ENCODE results near the gene GOLGA6D. TPM values are rescaled to one million over a fixed set of nuclear protein-coding genes. Genes with fewer than 3 reads are reported as not detected.
"Not testable (repeated sequence)": the region's sequence is repeated elsewhere in the genome, so short reads cannot be mapped to it uniquely, and the experiment has no call there.

GOLGA6D gene
- total RNA-seq, 1 donor from 2014 or later, result not detected

DNA sequence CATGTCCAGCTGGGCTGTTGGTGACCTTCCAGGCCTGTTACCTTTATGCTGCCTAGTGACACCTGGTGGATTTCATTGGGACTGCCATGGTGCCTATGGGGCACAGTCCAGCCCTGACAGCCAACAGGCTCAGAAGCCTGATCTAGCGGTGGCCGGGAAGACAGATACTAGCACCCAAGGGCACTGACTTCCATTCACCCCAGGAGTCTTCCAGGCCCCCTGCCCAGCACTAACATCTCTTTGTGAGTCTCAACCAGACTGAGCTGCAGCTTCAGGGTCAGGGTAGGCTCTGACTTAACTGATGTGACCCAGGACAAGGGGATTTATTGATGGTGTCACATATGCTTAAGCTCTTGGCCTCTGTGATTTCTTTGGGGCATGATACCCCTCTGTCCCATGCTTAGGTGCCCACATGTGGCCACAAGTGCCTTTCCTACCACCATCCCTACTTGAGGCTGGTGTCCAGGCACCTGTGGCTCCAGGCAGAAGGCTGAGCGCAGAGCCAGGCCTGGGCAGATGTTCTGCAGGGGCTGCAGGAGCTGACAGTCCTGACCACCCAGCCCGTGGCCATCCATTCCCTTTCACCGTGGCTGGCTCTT, 8.0 kb upstream of the GOLGA6D start:
- not testable (repeated sequence) for H3K4me3 ChIP-seq (ENCODE audit: low read depth, low read length); DNase-seq (ENCODE audit: low read depth)
- TF ChIP-seq CTCF (conservative IDR thresholded peaks at IDR 0.05; ENCODE audit: low read depth, low read length), result peak; percentile 53

DNA sequence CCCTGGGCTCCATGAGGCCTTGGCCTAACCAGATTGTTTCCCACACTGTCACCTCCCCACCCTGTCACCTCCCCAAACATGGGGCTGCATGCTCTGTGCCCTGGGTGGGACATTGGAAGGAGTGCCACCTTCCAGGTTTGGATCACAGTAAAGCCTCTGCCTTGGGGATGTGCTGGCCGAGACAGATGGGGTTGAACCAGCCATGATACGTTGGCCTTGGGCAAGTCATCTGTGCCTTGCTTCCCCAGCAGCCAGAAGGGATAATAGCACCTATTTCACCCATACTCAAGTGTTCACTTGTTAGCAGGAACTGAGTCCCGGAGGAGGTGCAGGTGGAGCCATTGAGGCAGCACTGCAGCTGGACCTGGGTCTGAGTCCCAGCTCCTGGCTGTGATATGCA, 7.0 kb upstream of the GOLGA6D start:
- not testable (repeated sequence) for H3K4me3 ChIP-seq (ENCODE audit: low read depth, low read length); DNase-seq (ENCODE audit: low read depth)

DNA sequence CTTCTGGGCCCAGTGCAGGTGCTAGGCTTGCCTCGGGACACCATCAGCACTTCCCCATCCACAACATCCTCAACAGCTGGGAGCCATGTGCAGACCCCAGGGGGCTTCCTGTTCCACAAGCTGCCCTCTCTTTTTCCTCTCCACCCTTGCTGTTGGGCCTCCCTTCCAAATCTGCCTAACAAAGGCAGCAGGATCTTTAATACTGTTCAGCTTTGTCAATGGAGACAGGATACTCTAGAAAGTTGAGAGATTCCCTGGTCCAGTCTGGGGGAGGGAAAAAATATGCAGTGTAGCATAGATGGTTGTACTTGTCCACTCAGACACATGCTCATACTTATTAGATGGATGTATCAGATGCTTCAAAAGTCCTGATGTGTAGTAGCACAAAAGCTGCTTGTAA, 4.1 kb upstream of the GOLGA6D start:
- not testable (repeated sequence) for DNase-seq (ENCODE audit: low read depth); H3K4me3 ChIP-seq (ENCODE audit: low read depth, low read length)

DNA sequence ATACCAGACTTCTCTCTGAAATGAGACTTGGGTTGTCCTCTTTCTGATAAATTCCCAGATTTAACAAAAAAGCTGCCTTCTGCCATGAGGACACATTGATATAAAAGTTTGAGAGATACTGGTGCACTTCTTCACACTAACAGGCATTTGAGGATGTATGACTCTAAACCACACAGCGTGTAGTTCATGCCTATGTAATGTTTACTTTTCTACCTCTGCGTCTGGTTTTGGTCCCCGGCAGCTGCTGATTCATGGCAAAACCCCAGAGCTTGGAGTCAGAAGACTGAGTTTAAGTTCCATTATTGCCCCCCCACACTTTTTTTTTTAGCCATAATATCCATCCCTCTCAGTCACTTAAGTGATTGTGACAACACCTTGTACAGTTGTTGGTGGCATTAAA, 1.5 kb downstream of the GOLGA6D start:
- DNase-seq (ENCODE audit: low read depth); H3K4me3 ChIP-seq (ENCODE audit: low read depth, low read length): not testable (repeated sequence)

DNA sequence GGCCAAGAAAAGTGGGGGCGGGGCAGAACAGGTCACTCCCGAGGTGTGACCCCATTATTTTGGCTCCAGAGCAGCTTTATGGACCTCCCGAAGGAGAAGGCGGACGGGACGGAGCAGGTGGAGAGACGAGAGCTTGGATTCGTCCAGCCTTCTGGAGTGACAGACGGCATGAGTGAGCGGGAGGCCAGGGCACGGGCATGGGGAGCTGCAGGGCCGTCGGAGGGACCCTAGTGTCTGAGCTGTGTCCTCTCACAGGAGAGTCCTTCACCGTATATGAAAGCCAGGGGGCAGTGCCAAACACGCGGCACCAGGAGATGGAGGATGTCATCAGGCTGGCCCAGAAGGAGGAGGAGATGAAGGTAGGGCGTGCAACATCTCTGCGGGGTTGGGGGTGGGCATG, 11.0 kb downstream of the GOLGA6D start:
- H3K4me3 ChIP-seq (ENCODE audit: low read depth, low read length); DNase-seq (ENCODE audit: low read depth): not testable (repeated sequence)

DNA sequence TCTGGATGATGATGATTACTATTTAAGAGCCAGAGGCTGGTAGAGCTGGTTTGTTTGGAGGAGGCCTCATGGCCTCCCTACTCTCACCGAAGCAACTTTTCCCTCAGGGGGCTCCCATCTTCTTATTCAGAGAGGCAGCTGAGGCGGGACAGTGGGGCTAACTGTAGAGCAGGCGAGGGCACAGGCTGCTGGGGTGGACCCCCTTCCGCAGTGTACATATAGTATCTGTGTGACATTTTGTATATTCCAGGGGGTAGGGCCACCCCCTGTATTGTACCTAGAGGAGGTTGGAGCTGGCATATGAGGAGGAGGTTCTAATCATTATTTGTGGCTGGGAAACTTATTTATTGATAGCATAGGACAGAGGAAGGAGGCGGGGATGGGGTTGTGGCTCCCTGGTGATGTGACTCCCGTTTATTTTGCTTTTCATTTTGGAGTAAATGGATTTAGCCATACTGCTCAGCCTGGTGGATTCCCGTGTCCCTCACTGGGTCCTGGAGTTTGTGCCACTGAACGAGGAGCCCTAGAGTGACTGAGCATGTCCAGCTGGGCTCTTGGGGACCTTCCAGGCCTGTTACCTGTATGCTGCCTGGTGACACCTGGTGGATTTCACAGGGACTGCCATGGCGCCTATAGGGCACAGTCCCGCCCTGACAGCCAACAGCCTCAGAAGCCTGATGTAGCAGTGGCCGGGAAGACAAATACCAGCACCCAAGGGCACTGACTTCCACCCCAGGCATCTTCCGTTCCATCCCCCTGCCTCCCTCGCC, 16.1 kb downstream of the GOLGA6D start:
- not testable (repeated sequence) for DNase-seq (ENCODE audit: low read depth); H3K4me3 ChIP-seq (ENCODE audit: low read depth, low read length)

GRCh38 chr15:75299311-75299688, 16.7 kb downstream of the GOLGA6D start:
- DNase-seq (ENCODE audit: low read depth); H3K4me3 ChIP-seq (ENCODE audit: low read depth, low read length): not testable (repeated sequence)
- TF ChIP-seq CTCF (conservative IDR thresholded peaks at IDR 0.05; ENCODE audit: low read depth, low read length), result peak; percentile 39

- H3K4me3 ChIP-seq (ENCODE audit: low read depth, low read length); DNase-seq (ENCODE audit: low read depth): not testable (repeated sequence)
These were observed 17.4 kb downstream of the GOLGA6D start for GRCh38 chr15:75300026-75300425.

- DNase-seq (ENCODE audit: low read depth), result no peak
- TF ChIP-seq CTCF (conservative IDR thresholded peaks at IDR 0.05; ENCODE audit: low read depth, low read length), result no peak
- no peak overlapping the region for H3K4me3 ChIP-seq (ENCODE audit: low read depth, low read length)
These were observed 19.7 kb downstream of the GOLGA6D start for GRCh38 chr15:75302318-75302717.

- H3K4me3 ChIP-seq (ENCODE audit: low read depth, low read length); DNase-seq (ENCODE audit: low read depth): not testable (repeated sequence)
These were observed 20.1 kb downstream of the GOLGA6D start for GRCh38 chr15:75302753-75303152.

DNA sequence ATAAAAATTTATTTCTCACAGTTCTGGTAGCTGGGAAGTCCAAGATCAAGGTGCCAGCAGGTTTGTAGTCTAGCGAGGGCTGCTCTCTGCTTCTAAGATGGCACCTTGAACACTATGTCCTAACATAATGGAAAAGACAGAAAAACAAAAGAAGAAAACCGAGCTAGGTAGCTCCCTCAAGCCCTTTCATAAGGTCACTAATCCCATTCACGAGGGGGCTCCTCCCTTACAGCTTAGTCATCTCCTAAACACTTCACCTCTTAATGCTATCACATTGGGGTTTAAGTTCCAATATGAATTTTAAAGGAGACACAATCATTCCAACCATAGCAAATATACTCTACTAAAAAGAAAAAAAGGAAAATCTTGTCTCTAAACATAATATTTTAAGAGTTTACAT, 23.6 kb downstream of the GOLGA6D start:
- TF ChIP-seq CTCF (conservative IDR thresholded peaks at IDR 0.05; ENCODE audit: low read depth, low read length), result no peak
- no peak overlapping the region for H3K4me3 ChIP-seq (ENCODE audit: low read depth, low read length)
- DNase-seq (ENCODE audit: low read depth), result no peak
